Stimulated activated CD4-positive, alpha-beta T cell treated with anti-CD3 and anti-CD28 coated beads, Interleukin-4, amount 100 ng/mL, for 24 hours (primary cell): ENCODE data around the gene SFPQ.
"Not testable (repeated sequence)": the region's sequence is repeated elsewhere in the genome, so short reads cannot be mapped to it uniquely, and the experiment has no call there.

ENCODE experiments used
- DNase-seq: peaks from one replicate; pipeline ENCODE4 v3.0.0-alpha.2; 2020

The SFPQ gene

GRCh38 chr1:35186239-35186638 lies 6.7 kb downstream of the SFPQ start:
- DNase-seq = no peak

GRCh38 chr1:35185200-35185599 lies 7.7 kb downstream of the SFPQ start:
- no peak for DNase-seq

- DNase-seq = no peak
Observed at GRCh38 chr1:35184495-35185199, 8.3 kb downstream of the SFPQ start.

DNA sequence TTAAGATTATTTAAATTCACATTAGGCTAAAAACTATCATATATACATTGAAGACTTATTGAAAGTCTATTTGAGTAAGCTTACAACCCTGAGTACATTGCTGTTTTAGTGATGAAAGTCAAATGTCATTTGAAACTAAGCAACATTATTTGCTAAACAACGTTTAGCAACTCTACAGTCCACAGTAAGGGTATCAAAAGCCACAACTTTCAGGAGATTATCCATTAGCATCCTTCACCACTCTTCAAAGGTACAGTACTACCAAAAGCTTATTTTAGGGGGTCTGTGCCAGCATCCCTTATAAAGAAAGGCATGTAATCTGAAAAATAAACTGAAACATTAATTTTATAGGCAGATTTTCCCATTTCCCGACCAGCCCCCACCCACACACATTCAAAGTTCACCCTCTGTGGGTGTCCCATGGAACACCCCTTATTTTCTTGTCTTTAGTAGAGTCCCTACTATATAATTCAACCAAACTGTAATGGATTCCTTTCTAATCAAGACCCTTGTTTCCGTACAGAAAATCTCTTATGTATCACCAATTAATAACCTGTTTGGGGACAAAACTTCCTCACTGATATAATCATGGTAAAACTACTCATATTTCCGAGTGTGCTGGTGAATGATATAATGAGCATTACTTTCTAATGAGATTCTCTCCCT lies 11.0 kb downstream of the SFPQ start:
- DNase-seq = no peak

GRCh38 chr1:35180776-35181374 lies 12.1 kb downstream of the SFPQ start:
- peak; percentile 49 for DNase-seq

DNA sequence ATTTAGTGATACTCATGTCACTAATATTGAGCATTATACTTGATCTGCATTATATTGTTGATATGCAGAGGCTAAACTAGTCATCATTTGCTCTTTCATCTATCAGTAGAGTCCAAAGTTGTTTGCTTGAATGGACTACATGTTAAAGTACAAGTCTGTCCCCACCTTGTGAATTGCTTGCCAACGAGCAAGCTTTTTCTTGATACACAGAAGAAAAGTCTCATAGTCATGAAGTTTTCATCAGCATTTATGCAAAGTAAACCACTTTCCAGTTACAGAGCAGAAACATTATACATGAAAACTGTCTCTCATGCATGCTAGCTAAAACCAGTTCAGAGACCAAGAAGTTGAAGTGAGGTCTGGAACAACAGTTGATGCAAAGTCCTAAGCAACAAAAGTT lies 13.0 kb downstream of the SFPQ start:
- DNase-seq = no peak

GRCh38 chr1:35178874-35179380 lies 14.0 kb downstream of the SFPQ start:
- no peak for DNase-seq

GRCh38 chr1:35178295-35178695 lies 14.7 kb downstream of the SFPQ start:
- DNase-seq = no peak

DNA sequence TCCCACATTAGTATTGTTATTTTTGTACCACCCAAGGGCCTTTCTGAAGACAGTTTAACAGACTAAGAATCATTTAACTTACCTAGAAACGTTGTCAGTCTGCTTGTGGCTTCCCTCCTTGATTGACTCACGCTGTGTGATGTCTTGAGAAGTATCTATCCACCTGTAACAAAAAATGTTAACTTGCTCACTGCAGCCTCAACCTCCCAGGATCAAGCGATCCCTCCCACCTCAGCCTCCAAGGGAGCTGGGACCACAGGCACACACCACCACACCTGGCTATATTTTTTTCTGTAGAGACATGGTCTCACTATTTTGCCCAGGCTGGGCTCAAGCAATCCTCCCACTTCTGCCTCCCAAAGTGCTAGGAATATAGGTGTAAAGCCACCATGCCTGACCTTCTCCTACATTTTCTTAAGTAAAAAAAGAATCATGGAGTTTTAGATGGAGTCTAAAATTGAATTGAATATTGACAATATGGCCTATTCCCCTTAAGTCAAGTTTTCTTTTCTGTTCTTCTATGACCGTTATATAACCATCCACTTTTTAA lies 15.6 kb downstream of the SFPQ start:
- no peak for DNase-seq

- DNase-seq = no peak
Observed at GRCh38 chr1:35175602-35176001, 17.3 kb downstream of the SFPQ start.

GRCh38 chr1:35175098-35175576 lies 17.8 kb downstream of the SFPQ start:
- DNase-seq = no peak

GRCh38 chr1:35173909-35174540 lies 18.9 kb downstream of the SFPQ start:
- no peak for DNase-seq

DNA sequence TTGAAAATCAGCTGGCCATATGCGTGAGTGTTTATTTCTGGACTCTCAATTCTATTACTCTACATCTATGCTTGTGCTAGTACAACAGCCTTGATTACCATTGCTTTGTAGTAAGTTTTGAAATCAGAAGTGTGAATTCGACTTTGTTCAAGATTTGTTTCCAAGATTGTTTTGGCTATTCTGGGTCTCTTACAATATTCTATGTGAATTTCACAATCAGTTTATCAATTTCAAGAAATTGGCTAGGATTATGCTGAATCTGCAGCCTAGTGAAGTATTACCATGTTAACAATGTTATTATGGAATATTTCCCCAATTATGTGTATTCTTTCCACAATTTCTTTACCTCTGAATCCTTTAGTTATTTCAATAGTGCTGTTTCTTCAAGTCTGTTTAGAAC lies 19.5 kb downstream of the SFPQ start:
- DNase-seq = no peak

DNA sequence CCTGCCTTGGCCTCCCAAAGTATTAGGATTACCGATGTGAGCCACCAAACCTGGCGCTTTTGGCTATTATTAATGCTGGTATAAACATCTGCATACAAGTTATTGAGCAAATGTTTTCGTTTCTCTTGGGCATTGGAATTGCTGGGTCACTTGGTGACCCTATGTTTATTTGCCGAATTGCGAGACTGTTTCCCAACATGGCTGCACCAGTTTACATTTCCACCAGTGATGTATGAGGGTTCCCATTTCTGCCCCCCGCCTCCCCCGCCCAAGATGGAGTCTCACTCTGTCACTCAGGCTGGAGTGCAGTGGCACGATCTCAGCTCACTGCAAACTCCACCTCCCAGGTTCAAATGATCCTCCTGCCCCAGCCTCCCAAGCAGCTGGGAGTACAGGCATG lies 20.9 kb downstream of the SFPQ start:
- no peak for DNase-seq

- no peak for DNase-seq
Observed at GRCh38 chr1:35171579-35171978, 21.4 kb downstream of the SFPQ start.

GRCh38 chr1:35164893-35165292 lies 28.1 kb downstream of the SFPQ start:
- DNase-seq = no peak

DNA sequence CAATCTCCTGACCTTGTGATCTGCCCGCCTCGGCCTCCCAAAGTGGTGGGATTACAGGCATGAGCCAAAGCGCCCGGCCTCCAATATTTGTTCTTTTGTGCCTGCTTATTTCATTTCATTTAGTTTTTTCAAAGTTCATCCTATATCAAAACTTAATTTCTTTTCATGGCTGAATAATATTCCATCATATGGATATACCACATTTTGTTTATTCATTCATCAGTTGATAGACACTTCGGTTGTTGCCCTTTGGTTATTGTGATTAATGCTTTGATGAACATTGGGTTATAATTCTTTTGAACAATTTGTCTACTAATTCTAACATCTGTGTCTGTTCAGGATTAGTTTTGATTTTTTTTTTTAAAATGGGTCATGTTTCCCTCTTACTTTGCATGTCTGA lies 41.7 kb downstream of the SFPQ start:
- DNase-seq = no peak

DNA sequence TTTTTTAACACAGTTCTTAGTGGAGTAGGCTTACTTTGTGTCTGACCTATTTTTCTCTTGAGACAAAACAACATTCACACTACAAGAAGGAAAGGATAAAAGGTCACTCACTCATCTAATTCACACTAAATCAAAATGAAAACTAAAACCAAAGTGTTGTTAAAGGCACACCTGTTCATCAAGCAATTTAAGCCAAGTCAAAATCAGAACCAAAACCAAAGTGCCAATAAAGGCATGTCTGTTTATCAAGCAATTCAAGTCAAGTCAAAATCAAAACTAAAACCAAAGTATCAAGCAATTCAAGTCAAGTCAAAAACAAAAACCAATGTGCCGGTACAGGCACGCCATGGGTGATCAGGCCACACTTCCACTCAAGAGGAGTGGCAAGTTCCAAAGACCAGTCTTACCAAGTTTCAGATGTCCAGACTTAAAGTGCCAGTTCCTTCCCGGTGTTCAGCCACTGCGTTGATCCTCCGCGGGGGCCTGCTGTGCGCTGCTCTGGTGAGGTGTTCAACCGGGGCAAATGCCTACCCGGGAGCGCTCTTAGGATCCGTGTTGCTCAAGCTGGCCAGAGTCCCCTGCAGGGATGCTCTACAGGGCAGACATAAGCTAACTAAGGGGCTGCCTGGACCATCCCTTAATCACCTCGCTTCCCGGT lies 46.9 kb downstream of the SFPQ start:
- not testable (repeated sequence) for DNase-seq

DNA sequence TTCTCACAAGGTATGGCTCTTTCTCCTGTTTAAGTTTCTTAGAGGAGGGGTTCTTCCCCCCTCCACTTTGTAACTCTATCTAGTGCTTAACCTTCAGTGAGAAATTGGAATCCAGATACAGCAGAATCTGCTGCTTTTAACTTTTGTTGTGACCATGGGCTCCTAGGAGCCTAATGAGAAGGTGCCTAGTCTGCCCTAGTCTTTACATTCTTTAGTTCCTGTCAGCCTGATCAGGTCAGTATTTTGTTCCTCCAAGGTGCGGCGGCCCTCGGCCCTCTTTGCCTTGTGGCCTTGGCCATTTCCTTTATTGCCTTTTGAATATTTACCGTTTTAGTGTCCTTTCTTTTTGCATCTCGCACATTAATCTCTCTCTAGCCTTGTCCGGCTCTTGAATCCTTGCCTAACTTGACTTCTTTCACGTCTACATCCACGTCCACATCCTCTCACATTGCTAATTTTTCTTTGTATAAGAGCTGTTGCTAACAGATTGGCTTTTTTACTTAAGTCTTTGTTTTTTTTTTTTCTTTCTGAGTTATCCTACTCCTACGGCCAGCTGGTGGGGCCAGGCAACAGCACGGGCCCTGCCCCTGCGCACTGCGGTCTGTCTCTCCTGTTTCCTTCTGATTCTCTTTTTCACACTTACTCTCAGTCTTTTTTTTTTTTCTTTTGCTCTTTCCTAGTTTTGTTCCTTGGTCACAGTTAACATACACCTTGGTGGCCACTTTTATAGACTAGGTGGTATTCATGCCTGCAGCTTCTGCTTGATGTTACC lies 49.0 kb downstream of the SFPQ start:
- no peak for DNase-seq

DNA sequence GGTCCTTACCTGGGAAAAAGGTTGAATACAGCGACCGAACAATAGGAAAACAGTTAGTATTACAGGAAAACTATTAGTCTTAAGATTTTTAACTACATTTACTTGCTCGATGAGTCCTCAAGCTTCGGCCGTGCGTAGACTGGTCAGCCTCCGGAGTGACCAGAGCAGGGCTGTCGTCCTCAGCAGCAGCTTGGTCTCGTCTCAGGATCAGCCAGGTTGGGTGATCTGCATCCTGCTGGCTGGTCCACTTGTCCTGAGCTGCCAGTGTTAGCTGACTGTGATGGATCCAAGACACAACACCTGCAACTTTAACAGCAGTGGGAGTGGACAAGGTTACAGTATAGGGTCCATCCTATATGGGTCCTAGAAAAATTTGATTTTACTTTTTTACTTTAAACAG lies 50.2 kb downstream of the SFPQ start:
- not testable (repeated sequence) for DNase-seq

DNA sequence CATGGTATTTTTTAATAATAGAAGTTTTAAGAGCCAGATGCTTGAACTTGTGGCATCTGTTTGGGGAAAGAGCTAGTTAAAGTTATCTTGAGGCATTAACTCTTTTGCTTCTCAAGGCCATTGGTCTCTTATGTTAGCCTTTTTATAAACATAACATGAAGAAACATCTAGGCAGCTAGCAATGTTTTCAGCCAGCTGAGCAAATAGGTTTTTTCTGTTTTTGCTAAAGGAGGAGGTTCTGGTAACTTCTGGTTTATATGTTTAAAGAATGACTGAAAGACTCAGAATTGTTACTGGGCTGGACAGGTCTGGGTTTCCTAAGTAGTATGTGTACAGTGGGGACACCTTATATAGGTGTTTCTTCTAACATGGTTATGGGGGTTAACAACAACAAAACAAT lies 50.7 kb downstream of the SFPQ start:
- DNase-seq = not testable (repeated sequence)

DNA sequence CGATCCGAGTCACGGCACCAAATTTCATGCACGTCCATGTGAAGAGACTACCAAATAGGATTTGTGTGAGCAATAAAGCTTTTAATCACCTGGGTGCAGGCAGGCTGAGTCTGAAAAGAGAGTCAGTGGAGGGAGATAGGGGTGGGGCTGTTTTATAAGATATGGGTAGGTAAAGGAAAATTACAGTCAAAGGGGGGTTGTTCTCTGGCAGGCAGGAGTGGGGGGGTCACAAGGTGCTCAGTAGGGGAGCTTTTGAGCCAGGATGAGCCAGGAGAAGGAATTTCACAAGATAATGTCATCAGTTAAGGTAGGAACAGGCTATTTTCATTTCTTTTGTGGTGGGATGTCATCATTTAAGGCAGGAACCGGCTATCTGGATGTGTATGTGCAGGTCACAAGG lies 55.4 kb downstream of the SFPQ start:
- DNase-seq = not testable (repeated sequence)
